H1 (cell line): Measurements from ENCODE around the gene CHAT. TPM values are rescaled to one million over a fixed set of nuclear protein-coding genes. Genes with fewer than 3 reads are reported as not detected.

Experiments
- CTCF ChIA-PET: fragments of 300-600 bp; sonication (Branson Sonifier 250); formaldehyde crosslinking; loops from one replicate; lab custom pipeline; 2021; ENCODE audit not compliant: partially characterized antibody; lab: Charles Lee
- POLR2A ChIA-PET: fragments of 300-600 bp; sonication (Branson Sonifier 250); formaldehyde crosslinking; loops from one replicate; lab custom pipeline; 2021; ENCODE audit warnings: inconsistent platforms; ENCODE audit not compliant: partially characterized antibody; lab: Charles Lee
- DNase-seq, 2 experiments: peaks; one replicate each; pipeline versions ENCODE4 v3.0.0 to v3.0.0-alpha.2; 2010 to 2022; ENCODE audit warnings: low spot score in 2 of 2, low read depth in 1 of 2, mixed read lengths in 1 of 2
- FAIRE-seq: peaks from 2 replicates; lab custom pipeline; 2011; peaks lifted over from hg19 to GRCh38; lab: Jason Lieb, UNC
- H2AFZ ChIP-seq: 2 replicates; pipeline ENCODE4 v1.8.1; 2012; ENCODE audit warnings: low read length, inconsistent platforms
- H2AK5ac ChIP-seq: 2 replicates; pipeline ENCODE4 v1.6.1; 2013; ENCODE audit warnings: low read depth, low read length
- H2BK120ac ChIP-seq: replicated peaks from 2 replicates; pipeline ENCODE3; 2013; ENCODE audit warnings: low read depth, low read length, inconsistent platforms
- H2BK12ac ChIP-seq: 2 replicates; pipeline ENCODE4 v1.6.1; 2013; ENCODE audit warnings: low read depth, low read length
- H2BK15ac ChIP-seq: 2 replicates; pipeline ENCODE4 v1.6.1; 2013; ENCODE audit warnings: low read length
- H2BK20ac ChIP-seq: 2 replicates; pipeline ENCODE4 v1.6.1; 2013; ENCODE audit warnings: low read length
- H2BK5ac ChIP-seq: 2 replicates; pipeline ENCODE4 v1.6.1; 2013; ENCODE audit warnings: low read depth, low read length
- H3K14ac ChIP-seq: 2 replicates; pipeline ENCODE4 v1.6.1; 2013; ENCODE audit warnings: inconsistent platforms; ENCODE audit not compliant: insufficient read length
- H3K18ac ChIP-seq: 2 replicates; pipeline ENCODE4 v1.6.1; 2013; ENCODE audit warnings: low read length; ENCODE audit errors: extremely low read depth
- H3K23ac ChIP-seq: 2 replicates; pipeline ENCODE4 v1.6.1; 2013; ENCODE audit warnings: inconsistent platforms; ENCODE audit not compliant: insufficient read length
- H3K23me2 ChIP-seq: 2 replicates; pipeline ENCODE4 v1.6.1; 2013; ENCODE audit warnings: low read depth, low read length
- H3K27ac ChIP-seq: 2 replicates; pipeline ENCODE4 v1.6.1; 2011; ENCODE audit warnings: low read depth, low read length, inconsistent platforms
- H3K27me3 ChIP-seq, 4 experiments: replicated peaks in 1 of 4; 1 replicate in 1 of 4; 2 replicates in 3 of 4; pipeline versions ENCODE4 v1.6.1 to v1.8.1; 2011 to 2013; ENCODE audit warnings: low read length in 3 of 4, mild to moderate bottlenecking in 3 of 4, inconsistent platforms in 2 of 4, mixed read lengths in 2 of 4, moderate library complexity in 1 of 4; ENCODE audit not compliant: control insufficient read depth in 3 of 4, insufficient read depth in 3 of 4; ENCODE audit errors: extremely low read depth in 1 of 4
- H3K36me3 ChIP-seq, 4 experiments: 2 replicates each; pipeline versions ENCODE4 v1.6.1 to v1.8.1; 2011 to 2013; ENCODE audit warnings: mild to moderate bottlenecking in 4 of 4, low read length in 3 of 4, moderate library complexity in 2 of 4, control low read depth in 1 of 4, inconsistent platforms in 1 of 4; ENCODE audit not compliant: insufficient read depth in 4 of 4, control insufficient read depth in 2 of 4
- H3K4ac ChIP-seq: replicated peaks from 2 replicates; pipeline ENCODE3; 2013; ENCODE audit warnings: low read length, low read depth, mixed read lengths, inconsistent platforms; ENCODE audit not compliant: insufficient read length
- H3K4me1 ChIP-seq, 4 experiments: replicated peaks in 1 of 4; 1 replicate in 1 of 4; 2 replicates in 3 of 4; pipeline versions ENCODE4 v1.6.1 to v1.8.1; 2011 to 2013; ENCODE audit warnings: low read length in 3 of 4, inconsistent platforms in 2 of 4, mixed read lengths in 1 of 4; ENCODE audit not compliant: insufficient read depth in 4 of 4, control insufficient read depth in 3 of 4
- H3K4me2 ChIP-seq, 2 experiments: 2 replicates each; pipeline versions ENCODE4 v1.6.1 to v1.8.1; 2011 to 2013; ENCODE audit warnings: low read depth in 2 of 2, low read length in 2 of 2, control low read depth in 1 of 2, inconsistent platforms in 1 of 2, mild to moderate bottlenecking in 1 of 2; ENCODE audit not compliant: insufficient read depth in 1 of 2
- H3K4me3 ChIP-seq, 4 experiments: fragments of 200-600, 300-600 bp in 1 of 4; sonication (generic), shearing (Covaris generic), sonication (Bioruptor Twin) in 1 of 4; 2 replicates each; pipeline versions ENCODE4 v1.5.1 to v1.8.1; 2011 to 2016; ENCODE audit warnings: low read length in 4 of 4, low read depth in 3 of 4, control low read depth in 2 of 4, inconsistent platforms in 2 of 4, mild to moderate bottlenecking in 2 of 4, mixed read lengths in 1 of 4, moderate library complexity in 1 of 4; ENCODE audit not compliant: insufficient read depth in 2 of 4; ENCODE audit errors: extremely low read depth in 1 of 4
- H3K56ac ChIP-seq: replicated peaks from 2 replicates; pipeline ENCODE3; 2013; ENCODE audit warnings: low read depth, mild to moderate bottlenecking, mixed read lengths, low read length, inconsistent platforms; ENCODE audit not compliant: insufficient read length
- H3K79me1 ChIP-seq: 2 replicates; pipeline ENCODE4 v1.6.1; 2013; ENCODE audit warnings: low read depth, low read length, control low read depth
- H3K79me2 ChIP-seq, 2 experiments: 2 replicates each; pipeline versions ENCODE4 v1.6.1 to v1.8.1; 2012 to 2013; ENCODE audit warnings: low read length in 2 of 2, mild to moderate bottlenecking in 2 of 2, inconsistent platforms in 1 of 2; ENCODE audit not compliant: insufficient read depth in 2 of 2, control insufficient read depth in 1 of 2
- H3K9ac ChIP-seq, 4 experiments: replicated peaks in 1 of 4; 1 replicate in 1 of 4; 2 replicates in 3 of 4; pipeline versions ENCODE4 v1.6.1 to v1.8.1; 2011 to 2013; ENCODE audit warnings: low read depth in 3 of 4, low read length in 3 of 4, control low read depth in 2 of 4, mild to moderate bottlenecking in 2 of 4, moderate library complexity in 2 of 4, inconsistent platforms in 1 of 4; ENCODE audit errors: extremely low read depth in 1 of 4
- H3K9me3 ChIP-seq, 2 experiments: 2 replicates each; pipeline versions ENCODE4 v1.6.1 to v1.8.1; 2012 to 2013; ENCODE audit warnings: mild to moderate bottlenecking in 2 of 2, moderate library complexity in 2 of 2, control low read depth in 1 of 2, inconsistent platforms in 1 of 2, low read depth in 1 of 2, low read length in 1 of 2, mixed read lengths in 1 of 2; ENCODE audit not compliant: insufficient read depth in 2 of 2
- H4K20me1 ChIP-seq, 2 experiments: replicated peaks in 1 of 2; 2 replicates each; pipeline versions ENCODE3 to v1.8.1; 2011 to 2013; ENCODE audit warnings: inconsistent platforms in 2 of 2, low read length in 2 of 2, mild to moderate bottlenecking in 1 of 2; ENCODE audit not compliant: insufficient read depth in 2 of 2, control insufficient read depth in 1 of 2
- H4K5ac ChIP-seq: 2 replicates; pipeline ENCODE4 v1.6.1; 2013; ENCODE audit warnings: low read length, low read depth, mixed read lengths, inconsistent platforms; ENCODE audit not compliant: insufficient read length
- H4K8ac ChIP-seq: 2 replicates; pipeline ENCODE4 v1.8.0; 2013; ENCODE audit warnings: mild to moderate bottlenecking, moderate library complexity, low read length, inconsistent platforms; ENCODE audit not compliant: insufficient read depth; ENCODE audit errors: extremely low read depth
- H4K91ac ChIP-seq: replicated peaks from 2 replicates; pipeline ENCODE3; 2013; ENCODE audit warnings: low read length, mixed read lengths, inconsistent platforms; ENCODE audit not compliant: insufficient read length
- ASH2L ChIP-seq: fragments of 200-600, 300-600 bp; sonication (generic); IDR thresholded peaks from one replicate; pipeline ENCODE4 v1.7.1; 2017; ENCODE audit warnings: low read length
- CHD2 ChIP-seq: IDR thresholded peaks from 2 replicates; pipeline ENCODE4 v1.6.1; 2012; ENCODE audit warnings: low read length, improper control_type of control experiment
- CTCF ChIP-seq, 3 experiments: IDR thresholded peaks; 1 replicate in 2 of 3; 2 replicates in 1 of 3; pipeline versions ENCODE4 v1.5.1 to v1.6.1; 2011; ENCODE audit warnings: low read length in 3 of 3, mild to moderate bottlenecking in 3 of 3, inconsistent platforms in 2 of 3, low read depth in 1 of 3, moderate library complexity in 1 of 3; ENCODE audit not compliant: insufficient read depth in 1 of 3; ENCODE audit errors: control extremely low read depth in 1 of 3
- GABPA ChIP-seq: IDR thresholded peaks from 2 replicates; pipeline ENCODE4 v1.6.1; 2011; ENCODE audit warnings: mild to moderate bottlenecking, low read length, moderate library complexity, borderline replicate concordance; ENCODE audit not compliant: insufficient read depth
- GTF2F1 ChIP-seq: IDR thresholded peaks from 2 replicates; pipeline ENCODE4 v1.6.1; 2012; ENCODE audit warnings: low read depth, low read length, improper control_type of control experiment, borderline replicate concordance
- KDM4A ChIP-seq: IDR thresholded peaks from one replicate; pipeline ENCODE4 v1.7.1; 2012; ENCODE audit warnings: low read depth, mild to moderate bottlenecking, moderate library complexity, low read length, inconsistent platforms; ENCODE audit not compliant: severe bottlenecking
- RAD21 ChIP-seq, 2 experiments: IDR thresholded peaks in 1 of 2; conservative IDR thresholded peaks in 1 of 2; 2 replicates each; pipeline ENCODE4 v1.6.1; 2011; ENCODE audit warnings: low read depth in 2 of 2, low read length in 2 of 2, improper control_type of control experiment in 1 of 2, inconsistent platforms in 1 of 2, mild to moderate bottlenecking in 1 of 2, moderate library complexity in 1 of 2
- SAP30 ChIP-seq: fragments of 300-600 bp; sonication (generic); IDR thresholded peaks from 2 replicates; pipeline ENCODE4 v1.7.1; 2012; ENCODE audit warnings: low read length, moderate library complexity, mild to moderate bottlenecking, inconsistent platforms; ENCODE audit not compliant: insufficient read depth, insufficient replicate concordance
- SP4 ChIP-seq: IDR thresholded peaks from 2 replicates; pipeline ENCODE4 v1.6.1; 2012; ENCODE audit warnings: low read length, inconsistent platforms
- SRF ChIP-seq: IDR thresholded peaks from 2 replicates; pipeline ENCODE4 v1.6.1; 2011; ENCODE audit warnings: mild to moderate bottlenecking, low read depth, low read length, moderate library complexity
- WGBS, 2 experiments: shearing (Covaris generic) in 1 of 2; methylation state at CpG; one replicate each; pipeline versions ENCODE4 v1.1.6 to v1.1.7; 2013 to 2015; ENCODE audit warnings: low lambda C conversion rate in 2 of 2, mixed read lengths in 2 of 2, inconsistent platforms in 1 of 2, low coverage in 1 of 2, missing lambda C conversion rate in 1 of 2; ENCODE audit not compliant: insufficient replicate concordance in 2 of 2, insufficient coverage in 1 of 2, insufficient read length in 1 of 2; ENCODE audit errors: extremely low coverage in 1 of 2, missing lambda C conversion rate in 1 of 2; 5-methylcytosine and 5-hydroxymethylcytosine counted together
- polyA plus RNA-seq, 7 experiments: library from polyadenylated mRNA; depleted of rRNA in 3 of 7; stranded (reverse) in 5 of 7; unstranded in 2 of 7; fragments of >200 nt in 5 of 7; fragments of 200-250 nt in 2 of 7; gene quantifications; 1 replicate in 5 of 7; 2 replicates in 1 of 7; 4 replicates in 1 of 7; pipeline versions ENCODE4 v1.2.1 to v1.2.3, GENCODE V29; 2011 to 2013; ENCODE audit warnings: missing spikeins in 2 of 7, mixed read lengths in 2 of 7
- total RNA-seq: library from RNA; stranded (reverse); fragmentation: NEBNext Ultra II Directional; extraction: Animal tissue kit (Norgen Biotek cat#: 25700); gene quantifications from 2 replicates; pipeline ENCODE4 v1.2.1, GENCODE V29; 2021

The CHAT gene
- total and polyA plus RNA-seq, 2 of the 8 experiments (the other 6 are each of a cell fraction or from before 2014, with no cell fraction given), result not detected

GRCh38 chr10:49564461-49565009, 49.3 kb upstream of the CHAT start:
- ChIA-PET POLR2A (no interaction called here), CTCF (interaction anchor here (1.0 to 2.3 kb wide), 5 partner anchors 10 to 355 kb away, joined by 3 to 9 read pairs (median 4); partner anchors contain the start of gene ERCC6)
- no peak overlapping the region for H3K23ac ChIP-seq
- H2AK5ac ChIP-seq, result no peak overlapping the region
- H4K5ac ChIP-seq, result no peak overlapping the region
- H2BK12ac ChIP-seq, result no peak overlapping the region
- H3K4me3 ChIP-seq, result no peak overlapping the region
- H4K8ac ChIP-seq, result no peak overlapping the region
- H3K27ac ChIP-seq, result no peak overlapping the region
- H2BK20ac ChIP-seq, result no peak overlapping the region
- H3K18ac ChIP-seq, result no peak overlapping the region
- DNase-seq (no peak), FAIRE-seq (no peak)
- H3K79me2 ChIP-seq, result no peaks in the 10 kb centered on the region
- H4K91ac ChIP-seq, result no peak overlapping the region
- H3K36me3 ChIP-seq, result no peaks in the 10 kb centered on the region
- no peaks in the 10 kb centered on the region; a peak in 3 of 7 replicates for H3K4me1 ChIP-seq
- no peaks in the 10 kb centered on the region for H3K27me3 ChIP-seq
- no peaks in the 10 kb centered on the region for H4K20me1 ChIP-seq
- H2BK120ac ChIP-seq, result no peak overlapping the region
- no peak overlapping the region for H2BK5ac ChIP-seq
- no peaks in the 10 kb centered on the region for H3K23me2 ChIP-seq
- H3K9me3 ChIP-seq, result 0 out of 4 replicates have a peak, but pooled peaks cover 0 to 4% of the 10 kb centered on the region in 2 experiments
- no peak overlapping the region for H3K4ac ChIP-seq
- H3K4me2 ChIP-seq, result no peak overlapping the region
- 91% methylated on average over 4 of the region's 4 CpGs; no CpG with 5 or more reads in 1 of the 2 experiments for WGBS, 2 experiments
- no peaks in the 10 kb centered on the region for H3K79me1 ChIP-seq
- H2BK15ac ChIP-seq, result no peak overlapping the region
- H2AFZ ChIP-seq, result no peak overlapping the region
- H3K56ac ChIP-seq, result no peak overlapping the region
- no peak overlapping the region for H3K14ac ChIP-seq
- H3K9ac ChIP-seq, result no peak overlapping the region
- TF ChIP-seq SAP30, result no peak
- no peak for TF ChIP-seq ASH2L
- TF ChIP-seq RAD21 (IDR thresholded peaks at IDR 0.05 in 1 of 2, conservative IDR thresholded peaks at IDR 0.05 in 1 of 2; ENCODE audit: low read depth in 2 of 2, low read length in 2 of 2), result no peak
- no peak for TF ChIP-seq CTCF (IDR thresholded peaks at IDR 0.05; ENCODE audit: control extremely low read depth in 1 of 3, insufficient read depth in 1 of 3, low read depth in 1 of 3, low read length in 3 of 3)
- TF ChIP-seq GABPA, result no peak
- no peak for TF ChIP-seq CHD2
- TF ChIP-seq SRF, result no peak
- no peak for TF ChIP-seq KDM4A
- no peak for TF ChIP-seq GTF2F1
- TF ChIP-seq SP4, result no peak
